Natural killer cell treated with Interleukin-12 subunit alpha and Interleukin-12 subunit beta and Interleukin-15 and Interleukin-18, amount 100 ng/mL, for 72 hours (primary cell): ENCODE measurements around the gene FMNL2. TPM values are rescaled to one million over a fixed set of nuclear protein-coding genes. Genes with fewer than 3 reads are reported as not detected.

Experiments used
- ATAC-seq, 2 donors: fragments of 150-1000 bp; cut with Tn5 transposase in 1 of 2; sonication (Bioruptor Pico), chemical (Tn5 transposase) in 1 of 2; 2 replicates each; pipeline ENCODE4 v1.10.0; 2021
- DNase-seq: peaks from one replicate; pipeline ENCODE4 v3.0.0; 2022; ENCODE audit warnings: low spot score
- H3K27ac Mint-ChIP-seq, 2 donors: 1 replicate in 1 of 2; 2 replicates in 1 of 2; pipeline ENCODE4 v1.8.0; 2022; ENCODE audit warnings: mixed read lengths in 2 of 2, mild to moderate bottlenecking in 1 of 2, moderate library complexity in 1 of 2
- H3K27me3 Mint-ChIP-seq, 2 donors: 1 replicate in 1 of 2; 2 replicates in 1 of 2; pipeline ENCODE4 v1.8.0; 2022; ENCODE audit warnings: mixed read lengths in 2 of 2
- H3K36me3 Mint-ChIP-seq: one replicate; pipeline ENCODE4 v1.8.0; 2022; ENCODE audit warnings: mixed read lengths
- H3K4me1 Mint-ChIP-seq, 2 donors: 1 replicate in 1 of 2; 2 replicates in 1 of 2; pipeline ENCODE4 v1.8.0; 2022; ENCODE audit warnings: low read depth in 2 of 2, mixed read lengths in 2 of 2, mild to moderate bottlenecking in 1 of 2
- H3K4me3 Mint-ChIP-seq: one replicate; pipeline ENCODE4 v1.8.0; 2022; ENCODE audit warnings: mixed read lengths
- H3K9me3 Mint-ChIP-seq: 2 replicates; pipeline ENCODE4 v1.8.0; 2022; ENCODE audit warnings: mixed read lengths
- total RNA-seq, 2 donors: library from RNA; stranded (reverse); gene quantifications; one replicate each; pipeline ENCODE4 v1.2.3, GENCODE V29; 2022

Gene FMNL2
- total RNA-seq, 2 donors from 2014 or later = 0.48 to 0.70 TPM

GRCh38 chr2:152391318-152391717 lies 56.3 kb downstream of the FMNL2 start:
- H3K36me3 Mint-ChIP-seq = no peaks in the 10 kb centered on the region
- no peak overlapping the region for H3K4me3 Mint-ChIP-seq
- no peak for ATAC-seq
- no peak for DNase-seq
- H3K9me3 Mint-ChIP-seq = no peaks in the 10 kb centered on the region
- no peak overlapping the region for H3K27ac Mint-ChIP-seq
- peaks cover 10 to 18% of the 10 kb centered on the region in 2 donors for H3K27me3 Mint-ChIP-seq
- no peaks in the 10 kb centered on the region for H3K4me1 Mint-ChIP-seq

GRCh38 chr2:152393377-152393776 lies 58.4 kb downstream of the FMNL2 start:
- DNase-seq (no peak), ATAC-seq (no peak)
- H3K4me1 Mint-ChIP-seq = no peaks in the 10 kb centered on the region
- no peak overlapping the region for H3K27ac Mint-ChIP-seq
- H3K27me3 Mint-ChIP-seq = peaks cover 15 to 31% of the 10 kb centered on the region in 2 donors
- H3K4me3 Mint-ChIP-seq = no peak overlapping the region
- H3K9me3 Mint-ChIP-seq = no peaks in the 10 kb centered on the region
- H3K36me3 Mint-ChIP-seq = no peaks in the 10 kb centered on the region

GRCh38 chr2:152394326-152394725 lies 59.4 kb downstream of the FMNL2 start:
- H3K4me3 Mint-ChIP-seq = no peak overlapping the region
- ATAC-seq (no peak), DNase-seq (no peak)
- H3K27ac Mint-ChIP-seq = no peak overlapping the region
- H3K4me1 Mint-ChIP-seq = no peaks in the 10 kb centered on the region
- H3K36me3 Mint-ChIP-seq = no peaks in the 10 kb centered on the region
- H3K27me3 Mint-ChIP-seq = peaks cover 23 to 38% of the 10 kb centered on the region in 2 donors
- no peaks in the 10 kb centered on the region for H3K9me3 Mint-ChIP-seq

GRCh38 chr2:152395103-152395502 lies 60.1 kb downstream of the FMNL2 start:
- Mint-ChIP-seq H3K4me1 (no peaks in the 10 kb centered on the region), H3K27me3 (peaks cover 24 to 38% of the 10 kb centered on the region in 2 donors), H3K27ac (no peak overlapping the region), H3K9me3 (no peaks in the 10 kb centered on the region), H3K36me3 (no peaks in the 10 kb centered on the region), H3K4me3 (no peak overlapping the region)
- no peak for ATAC-seq
- no peak for DNase-seq

GRCh38 chr2:152395572-152395971 lies 60.6 kb downstream of the FMNL2 start:
- Mint-ChIP-seq H3K9me3 (no peaks in the 10 kb centered on the region), H3K27me3 (peaks cover 24 to 38% of the 10 kb centered on the region in 2 donors), H3K36me3 (no peaks in the 10 kb centered on the region), H3K4me3 (no peak overlapping the region), H3K27ac (no peak overlapping the region), H3K4me1 (no peaks in the 10 kb centered on the region)
- DNase-seq (no peak), ATAC-seq (no peak)

GRCh38 chr2:152396051-152396511 lies 61.1 kb downstream of the FMNL2 start:
- Mint-ChIP-seq H3K27me3 (peaks cover 24 to 35% of the 10 kb centered on the region in 2 donors), H3K27ac (no peak overlapping the region), H3K36me3 (no peaks in the 10 kb centered on the region), H3K4me1 (no peaks in the 10 kb centered on the region), H3K9me3 (no peaks in the 10 kb centered on the region), H3K4me3 (no peak overlapping the region)
- no peak for DNase-seq
- no peak for ATAC-seq

- H3K27ac Mint-ChIP-seq = no peak overlapping the region
- H3K4me1 Mint-ChIP-seq = no peaks in the 10 kb centered on the region
- peaks cover 20 to 31% of the 10 kb centered on the region in 2 donors for H3K27me3 Mint-ChIP-seq
- H3K36me3 Mint-ChIP-seq = no peaks in the 10 kb centered on the region
- DNase-seq (no peak), ATAC-seq (no peak)
- no peaks in the 10 kb centered on the region for H3K9me3 Mint-ChIP-seq
- H3K4me3 Mint-ChIP-seq = no peak overlapping the region
Observed at GRCh38 chr2:152396763-152397162, 61.8 kb downstream of the FMNL2 start.

- Mint-ChIP-seq H3K27me3 (peaks cover 20 to 31% of the 10 kb centered on the region in 2 donors), H3K36me3 (no peaks in the 10 kb centered on the region), H3K27ac (no peak overlapping the region), H3K4me1 (peaks cover 0 to 6% of the 10 kb centered on the region in 2 donors), H3K4me3 (no peak overlapping the region), H3K9me3 (no peaks in the 10 kb centered on the region)
- no peak for DNase-seq
- ATAC-seq = peak in 1 of 2 donors; percentile 11
Observed at GRCh38 chr2:152399003-152399402, 64.0 kb downstream of the FMNL2 start.

GRCh38 chr2:152400607-152401214 lies 65.7 kb downstream of the FMNL2 start:
- H3K9me3 Mint-ChIP-seq = no peaks in the 10 kb centered on the region
- H3K36me3 Mint-ChIP-seq = no peaks in the 10 kb centered on the region
- no peak for DNase-seq
- H3K4me3 Mint-ChIP-seq = no peak overlapping the region
- peaks cover 20 to 31% of the 10 kb centered on the region in 2 donors for H3K27me3 Mint-ChIP-seq
- no peak overlapping the region for H3K27ac Mint-ChIP-seq
- peak in 1 of 2 donors; percentile 36 for ATAC-seq
- H3K4me1 Mint-ChIP-seq = peaks cover 0 to 6% of the 10 kb centered on the region in 2 donors

GRCh38 chr2:152402780-152403759 lies 68.1 kb downstream of the FMNL2 start:
- no peak overlapping the region for H3K27ac Mint-ChIP-seq

GRCh38 chr2:152405206-152406118 lies 70.5 kb downstream of the FMNL2 start:
- H3K36me3 Mint-ChIP-seq = no peaks in the 10 kb centered on the region
- H3K4me1 Mint-ChIP-seq = peaks cover 0 to 10% of the 10 kb centered on the region in 2 donors
- H3K27me3 Mint-ChIP-seq = peaks cover 3 to 14% of the 10 kb centered on the region in 2 donors
- DNase-seq (no peak), ATAC-seq (no peak)
- no peak overlapping the region for H3K27ac Mint-ChIP-seq
- H3K9me3 Mint-ChIP-seq = no peaks in the 10 kb centered on the region
- no peak overlapping the region for H3K4me3 Mint-ChIP-seq

More at GRCh38 chr2:152402780-152403759, 68.1 kb downstream of the FMNL2 start:
- H3K4me3 Mint-ChIP-seq = no peak overlapping the region
- DNase-seq (no peak), ATAC-seq (no peak)
- H3K9me3 Mint-ChIP-seq = no peaks in the 10 kb centered on the region
- peaks cover 0 to 10% of the 10 kb centered on the region in 2 donors for H3K4me1 Mint-ChIP-seq
- no peaks in the 10 kb centered on the region for H3K36me3 Mint-ChIP-seq
- peaks cover 17 to 27% of the 10 kb centered on the region in 2 donors for H3K27me3 Mint-ChIP-seq

- ATAC-seq (no peak), DNase-seq (no peak)
- H3K4me3 Mint-ChIP-seq = no peak overlapping the region
- peaks cover 7 to 14% of the 10 kb centered on the region in 2 donors for H3K27me3 Mint-ChIP-seq
- no peaks in the 10 kb centered on the region for H3K9me3 Mint-ChIP-seq
- H3K36me3 Mint-ChIP-seq = no peaks in the 10 kb centered on the region
- H3K4me1 Mint-ChIP-seq = peaks cover 0 to 10% of the 10 kb centered on the region in 2 donors
- H3K27ac Mint-ChIP-seq = no peak overlapping the region
Observed at GRCh38 chr2:152406119-152406835, 71.3 kb downstream of the FMNL2 start.

GRCh38 chr2:152406836-152407161 lies 71.8 kb downstream of the FMNL2 start:
- DNase-seq = no peak
- Mint-ChIP-seq H3K36me3 (no peaks in the 10 kb centered on the region), H3K4me3 (no peak overlapping the region), H3K27ac (no peak overlapping the region), H3K9me3 (no peaks in the 10 kb centered on the region), H3K4me1 (peaks cover 0 to 10% of the 10 kb centered on the region in 2 donors), H3K27me3 (peaks cover 8 to 14% of the 10 kb centered on the region in 2 donors)
- ATAC-seq = no peak
